ENCODE results near the gene ORC5.

- TF ChIP-seq CTCF (conservative IDR thresholded peaks at IDR 0.05 in 1 of 2, IDR thresholded peaks at IDR 0.05 in 1 of 2; ENCODE audit: low read depth in 1 of 2, low read length in 2 of 2), result no peak
- TF ChIP-seq EZH2 (IDR thresholded peaks at IDR 0.05; ENCODE audit: low read length, missing control alignments), result no peak
Observed at GRCh38 chr7:104196161-104196560, 11.7 kb downstream of the ORC5 start.

All from fibroblast of lung (primary cell).